ENCODE data around the gene NTN1. TPM values are rescaled to one million over a fixed set of nuclear protein-coding genes. Genes with fewer than 3 reads are reported as not detected.

NTN1 gene
- total RNA-seq, 2 donors from 2014 or later = 68.8 to 79.0 TPM

DNA sequence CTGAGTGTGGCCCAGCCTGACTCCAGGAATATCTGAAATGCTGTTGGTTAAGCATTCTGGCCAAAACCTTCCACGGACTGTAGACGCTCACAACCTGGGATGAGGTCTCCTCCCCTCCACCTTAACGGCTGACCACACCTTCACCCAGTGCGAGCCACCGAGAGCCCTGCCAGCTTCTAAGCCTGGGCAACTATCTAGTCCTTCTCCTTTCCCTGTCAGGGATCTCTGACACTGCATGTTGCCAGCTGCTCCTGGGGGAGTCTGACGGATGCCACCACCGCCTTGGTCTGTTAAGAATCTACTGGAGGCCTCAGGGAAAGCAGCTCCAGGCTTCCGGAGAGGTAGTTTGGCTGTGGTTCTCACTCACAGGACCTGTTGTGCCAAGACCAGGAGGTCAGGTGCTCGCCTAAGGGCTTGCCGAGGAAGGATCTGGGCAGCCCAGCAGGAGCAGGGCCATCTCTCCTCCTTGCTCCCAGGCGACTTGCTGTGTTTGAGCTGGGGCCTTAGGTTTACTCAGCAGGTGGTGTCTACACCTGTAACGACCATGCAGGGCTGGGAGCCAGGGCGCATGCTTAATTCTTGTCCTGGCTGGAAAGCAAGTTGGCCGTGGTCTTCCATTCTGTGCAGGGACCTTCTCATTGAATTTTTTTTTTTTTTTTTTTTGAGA is 111.8 kb downstream of the NTN1 start:
- DNase-seq (ENCODE audit: low spot score) (no peak), ATAC-seq (ENCODE audit: insufficient number of reproducible peaks, low FRiP score, low read depth) (no peak)
- no peaks in the 10 kb centered on the region for H3K27me3 ChIP-seq (replicated peaks; ENCODE audit: insufficient read depth)
- no peak overlapping the region for H3K27ac ChIP-seq
- no peaks in the 10 kb centered on the region for H3K36me3 ChIP-seq
- peaks cover 4 to 9% of the 10 kb centered on the region in 2 donors for H3K4me1 ChIP-seq (ENCODE audit: control insufficient read depth in 1 of 2, low read depth in 2 of 2)
- TF ChIP-seq, protein P1, sequence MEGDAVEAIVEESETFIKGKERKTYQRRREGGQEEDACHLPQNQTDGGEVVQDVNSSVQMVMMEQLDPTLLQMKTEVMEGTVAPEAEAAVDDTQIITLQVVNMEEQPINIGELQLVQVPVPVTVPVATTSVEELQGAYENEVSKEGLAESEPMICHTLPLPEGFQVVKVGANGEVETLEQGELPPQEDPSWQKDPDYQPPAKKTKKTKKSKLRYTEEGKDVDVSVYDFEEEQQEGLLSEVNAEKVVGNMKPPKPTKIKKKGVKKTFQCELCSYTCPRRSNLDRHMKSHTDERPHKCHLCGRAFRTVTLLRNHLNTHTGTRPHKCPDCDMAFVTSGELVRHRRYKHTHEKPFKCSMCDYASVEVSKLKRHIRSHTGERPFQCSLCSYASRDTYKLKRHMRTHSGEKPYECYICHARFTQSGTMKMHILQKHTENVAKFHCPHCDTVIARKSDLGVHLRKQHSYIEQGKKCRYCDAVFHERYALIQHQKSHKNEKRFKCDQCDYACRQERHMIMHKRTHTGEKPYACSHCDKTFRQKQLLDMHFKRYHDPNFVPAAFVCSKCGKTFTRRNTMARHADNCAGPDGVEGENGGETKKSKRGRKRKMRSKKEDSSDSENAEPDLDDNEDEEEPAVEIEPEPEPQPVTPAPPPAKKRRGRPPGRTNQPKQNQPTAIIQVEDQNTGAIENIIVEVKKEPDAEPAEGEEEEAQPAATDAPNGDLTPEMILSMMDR (IDR thresholded peaks at IDR 0.05) = no peak
- no peak overlapping the region for H3K4me3 ChIP-seq
- no peaks in the 10 kb centered on the region for H3K9me3 ChIP-seq

DNA sequence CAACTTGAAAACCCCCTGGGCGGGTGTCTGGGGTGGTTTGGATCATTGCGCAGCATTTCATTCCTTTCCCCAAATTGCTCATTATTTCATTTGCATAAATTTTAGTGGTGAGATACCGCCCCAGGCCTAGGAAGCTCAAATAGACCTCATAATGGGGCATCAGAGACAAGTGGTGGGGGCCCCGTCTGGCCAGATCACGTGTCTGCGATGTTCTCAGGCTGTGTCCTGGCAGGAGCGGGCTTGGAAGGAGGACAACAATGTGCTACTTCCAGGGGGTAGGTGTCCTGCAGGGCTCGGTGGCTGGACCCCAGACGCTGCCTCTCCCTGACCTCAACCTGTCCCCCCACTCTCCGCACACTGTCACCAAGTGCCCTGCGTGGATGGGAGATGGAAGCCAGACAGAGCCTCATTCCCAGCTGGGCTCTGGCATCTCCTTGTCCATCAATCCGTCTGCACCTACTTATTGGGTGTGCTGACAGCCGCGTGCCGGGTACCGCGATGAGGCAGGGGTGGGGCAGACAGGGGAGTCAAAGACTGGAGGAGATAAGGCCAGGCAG is 116.9 kb downstream of the NTN1 start:
- no peaks in the 10 kb centered on the region for H3K36me3 ChIP-seq
- H3K27ac ChIP-seq = no peak overlapping the region
- ATAC-seq (ENCODE audit: insufficient number of reproducible peaks, low FRiP score, low read depth) = no peak
- no peaks in the 10 kb centered on the region for H3K9me3 ChIP-seq
- TF ChIP-seq, protein P1 (IDR thresholded peaks at IDR 0.05) = no peak
- no peak for DNase-seq (ENCODE audit: low spot score)
- H3K4me1 ChIP-seq (ENCODE audit: control insufficient read depth in 1 of 2, low read depth in 2 of 2) = peaks cover 4 to 9% of the 10 kb centered on the region in 2 donors
- no peak overlapping the region for H3K4me3 ChIP-seq
- no peaks in the 10 kb centered on the region for H3K27me3 ChIP-seq (replicated peaks; ENCODE audit: insufficient read depth)

DNA sequence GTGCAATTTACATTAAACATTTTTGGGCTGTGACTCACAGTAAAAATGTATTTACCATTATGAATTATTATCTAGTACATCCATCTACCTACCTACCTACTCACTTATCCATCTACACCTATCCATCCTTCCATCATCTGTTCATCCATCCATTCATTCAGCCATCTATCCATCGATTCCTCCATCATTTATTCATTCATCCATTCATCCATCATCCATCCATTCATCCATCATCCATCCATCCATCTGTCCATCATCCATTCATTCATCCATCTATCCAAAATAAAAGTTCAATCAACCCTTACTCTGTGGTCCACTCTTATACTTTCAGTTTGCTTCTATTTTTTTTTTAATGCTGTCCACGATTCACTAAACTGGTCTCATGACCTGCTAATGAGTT is 118.4 kb downstream of the NTN1 start:
- H3K9me3 ChIP-seq = no peaks in the 10 kb centered on the region
- H3K27me3 ChIP-seq (replicated peaks; ENCODE audit: insufficient read depth) = no peaks in the 10 kb centered on the region
- TF ChIP-seq, protein P1 (IDR thresholded peaks at IDR 0.05) = no peak
- H3K36me3 ChIP-seq = no peaks in the 10 kb centered on the region
- DNase-seq (ENCODE audit: low spot score) (no peak), ATAC-seq (ENCODE audit: insufficient number of reproducible peaks, low FRiP score, low read depth) (no peak)
- H3K4me3 ChIP-seq = no peak overlapping the region
- peaks cover 4 to 9% of the 10 kb centered on the region in 2 donors for H3K4me1 ChIP-seq (ENCODE audit: control insufficient read depth in 1 of 2, low read depth in 2 of 2)
- H3K27ac ChIP-seq = no peak overlapping the region

DNA sequence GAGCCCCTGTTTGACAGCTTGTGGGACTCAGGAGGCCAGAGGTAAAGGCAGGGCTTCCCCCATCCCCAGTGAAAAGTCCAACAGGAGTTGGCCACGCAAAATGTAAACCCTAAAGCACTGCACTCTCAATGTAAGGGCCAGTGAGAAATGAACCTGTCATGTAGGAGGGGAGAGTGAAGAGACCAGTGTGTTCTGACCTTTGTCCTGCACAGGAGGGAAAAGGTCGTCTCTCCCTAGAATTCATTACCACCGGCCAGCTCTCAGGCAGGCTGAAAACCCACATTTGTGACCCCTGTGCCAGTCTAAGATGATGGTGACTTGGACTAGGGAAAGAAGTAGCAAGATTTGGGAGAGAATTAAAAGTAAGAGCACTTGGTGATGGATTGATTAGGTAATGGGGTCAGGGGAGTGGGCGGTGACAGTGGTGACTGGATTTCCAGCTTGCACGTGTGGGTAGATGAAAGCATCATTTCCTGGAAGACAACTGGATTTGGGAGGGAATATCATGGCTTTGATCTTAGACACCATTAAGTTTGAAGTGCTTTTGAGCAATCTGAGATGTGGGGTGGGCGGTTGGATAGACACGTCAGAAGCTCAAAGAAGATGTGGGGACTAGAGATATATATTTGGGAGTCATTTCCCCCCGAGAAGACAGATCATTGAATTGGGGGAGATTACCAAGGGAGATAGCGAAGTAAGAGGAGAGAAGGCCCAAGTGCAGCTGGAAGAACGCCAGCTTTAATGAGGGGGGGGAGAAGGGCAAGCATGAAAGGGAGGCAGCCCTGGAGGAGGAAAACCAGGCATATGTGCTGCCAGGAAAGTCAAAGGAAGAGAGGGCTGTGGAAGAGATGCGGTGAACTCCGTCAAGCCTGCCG is 119.5 kb downstream of the NTN1 start:
- DNase-seq (ENCODE audit: low spot score) (no peak), ATAC-seq (ENCODE audit: insufficient number of reproducible peaks, low FRiP score, low read depth) (no peak)
- TF ChIP-seq, protein P1 (IDR thresholded peaks at IDR 0.05) = no peak
- Histone ChIP-seq H3K27ac (no peak overlapping the region), H3K9me3 (no peaks in the 10 kb centered on the region), H3K4me3 (no peak overlapping the region), H3K4me1 (ENCODE audit: control insufficient read depth in 1 of 2, low read depth in 2 of 2) (peaks cover 4 to 9% of the 10 kb centered on the region in 2 donors), H3K36me3 (no peaks in the 10 kb centered on the region), H3K27me3 (replicated peaks; ENCODE audit: insufficient read depth) (no peaks in the 10 kb centered on the region)

- no peak overlapping the region for H3K4me3 ChIP-seq
- H3K27me3 ChIP-seq (replicated peaks; ENCODE audit: insufficient read depth) = no peaks in the 10 kb centered on the region
- no peaks in the 10 kb centered on the region for H3K9me3 ChIP-seq
- ATAC-seq (ENCODE audit: insufficient number of reproducible peaks, low FRiP score, low read depth) = no peak
- no peaks in the 10 kb centered on the region for H3K36me3 ChIP-seq
- H3K4me1 ChIP-seq (ENCODE audit: control insufficient read depth in 1 of 2, low read depth in 2 of 2) = peaks cover 2 to 7% of the 10 kb centered on the region in 2 donors
- TF ChIP-seq, protein P1 (IDR thresholded peaks at IDR 0.05) = no peak
- H3K27ac ChIP-seq = no peak overlapping the region
- DNase-seq (ENCODE audit: low spot score) = no peak
These were observed 120.1 kb downstream of the NTN1 start for GRCh38 chr17:9141425-9141753.
